GM23248 (cell line): ENCODE data around the gene SYK. TPM values are rescaled to one million over a fixed set of nuclear protein-coding genes. Genes with fewer than 3 reads are reported as not detected.

ENCODE experiments used
- DNase-seq: peaks from one replicate; pipeline ENCODE4 v3.0.0-alpha.2; 2015
- H2AFZ ChIP-seq: fragments of 200-600 bp; sonication (generic); 2 replicates; pipeline ENCODE4 v1.6.1; 2016; ENCODE audit warnings: antibody characterized with exemption
- H3F3A ChIP-seq: fragments of 200-600 bp; sonication (generic); 2 replicates; pipeline ENCODE4 v1.6.1; 2016; ENCODE audit warnings: mild to moderate bottlenecking, antibody characterized with exemption, mixed run types; ENCODE audit not compliant: insufficient read depth
- H3K27ac ChIP-seq: fragments of 200-600 bp; sonication (generic); 2 replicates; pipeline ENCODE4 v1.5.1; 2016; ENCODE audit warnings: mild to moderate bottlenecking
- H3K27me3 ChIP-seq: fragments of 200-600 bp; sonication (generic); replicated peaks from 2 replicates; pipeline ENCODE4 v1.6.1; 2016; ENCODE audit warnings: mild to moderate bottlenecking; ENCODE audit not compliant: insufficient read depth
- H3K36me3 ChIP-seq: fragments of 200-600 bp; sonication (generic); 2 replicates; pipeline ENCODE4 v1.6.1; 2016; ENCODE audit warnings: low read depth, mild to moderate bottlenecking
- H3K4me1 ChIP-seq: fragments of 200-600 bp; sonication (generic); 2 replicates; pipeline ENCODE4 v1.6.1; 2016; ENCODE audit warnings: mild to moderate bottlenecking; ENCODE audit not compliant: insufficient read depth
- H3K4me2 ChIP-seq: fragments of 200-600 bp; sonication (generic); one replicate; pipeline ENCODE4 v1.6.1; 2016; ENCODE audit warnings: mild to moderate bottlenecking; ENCODE audit not compliant: unreplicated experiment
- H3K4me3 ChIP-seq: fragments of 200-600 bp; sonication (generic); 2 replicates; pipeline ENCODE4 v1.5.1; 2016; ENCODE audit warnings: mild to moderate bottlenecking
- H3K79me2 ChIP-seq: fragments of 200-600 bp; sonication (generic); 2 replicates; pipeline ENCODE4 v1.6.1; 2016; ENCODE audit warnings: mild to moderate bottlenecking; ENCODE audit not compliant: insufficient read depth
- H3K9ac ChIP-seq: fragments of 200-600 bp; sonication (generic); 2 replicates; pipeline ENCODE4 v1.6.1; 2016; ENCODE audit warnings: mild to moderate bottlenecking
- H3K9me2 ChIP-seq: fragments of 200-600 bp; sonication (generic); 2 replicates; pipeline ENCODE4 v1.6.1; 2016; ENCODE audit warnings: mixed run types, mild to moderate bottlenecking, moderate library complexity; ENCODE audit not compliant: insufficient read depth
- H3K9me3 ChIP-seq: fragments of 200-600 bp; sonication (generic); one replicate; pipeline ENCODE4 v1.6.1; 2017; ENCODE audit warnings: low read depth
- H4K20me1 ChIP-seq: fragments of 200-600 bp; sonication (generic); 2 replicates; pipeline ENCODE4 v1.6.0; 2016; ENCODE audit not compliant: insufficient read depth
- EZH2 ChIP-seq: fragments of 200-600 bp; sonication (generic); IDR thresholded peaks from 2 replicates; pipeline ENCODE4 v1.6.1; 2018; ENCODE audit warnings: antibody characterized with exemption, mild to moderate bottlenecking; ENCODE audit not compliant: insufficient read depth, poor library complexity, severe bottlenecking
- EZH2phosphoT487 ChIP-seq: fragments of 200-600 bp; sonication (generic); IDR thresholded peaks from 2 replicates; pipeline ENCODE4 v1.6.1; 2018; ENCODE audit warnings: antibody characterized with exemption, moderate library complexity, mild to moderate bottlenecking, low read depth; ENCODE audit not compliant: insufficient read depth
- WGBS, 2 experiments: methylation state at CpG; one replicate each; pipeline ENCODE4 v1.1.6; 2015 to 2017; ENCODE audit warnings: low lambda C conversion rate in 2 of 2, low coverage in 1 of 2; ENCODE audit errors: missing lambda C conversion rate in 2 of 2; 5-methylcytosine and 5-hydroxymethylcytosine counted together
- in situ Hi-C: fragments of 300-500 bp; cut with MboI; formaldehyde crosslinking; loops from 2 replicates; pipeline ENCODE4 v1.15.0; 2020
- polyA plus RNA-seq: library from polyadenylated mRNA; unstranded; fragments of >200 nt; fragmentation: Nextera tagmentation; extraction: Ambion mirVana; gene quantifications from 2 replicates; pipeline ENCODE4 v1.2.1, GENCODE V29; 2016
- total RNA-seq: library from RNA; depleted of rRNA; stranded (reverse); fragments of >200 nt; shearing (Covaris generic); gene quantifications from 2 replicates; pipeline ENCODE4 v1.2.3, GENCODE V29; 2014

The SYK gene
- total and polyA plus RNA-seq, 2 experiments from 2014 or later = not detected

- H3F3A ChIP-seq = no peaks in the 10 kb centered on the region
- no peak overlapping the region for H3K9ac ChIP-seq
- no peak overlapping the region for H3K4me3 ChIP-seq
- in situ Hi-C loops = no loop called here
- no peaks in the 10 kb centered on the region for H3K79me2 ChIP-seq
- no peak overlapping the region for H2AFZ ChIP-seq
- H3K27ac ChIP-seq = no peak overlapping the region
- TF ChIP-seq EZH2 (no peak), EZH2phosphoT487 (no peak)
- DNase-seq = no peak
- no peaks in the 10 kb centered on the region for H3K36me3 ChIP-seq
- H3K9me3 ChIP-seq = no peaks in the 10 kb centered on the region
- no peak overlapping the region for H3K4me2 ChIP-seq
- H3K4me1 ChIP-seq = 0 out of 2 replicates have a peak, but pooled peaks cover 8% of the 10 kb centered on the region
- WGBS, 2 experiments = 31 to 45% methylated on average over 1 of the region's 1 CpG
- peaks cover 3% of the 10 kb centered on the region; the same call in 1 of the 2 replicates for H3K9me2 ChIP-seq
- H4K20me1 ChIP-seq = no peaks in the 10 kb centered on the region
- peaks cover 2% of the 10 kb centered on the region; the same call in 1 of the 2 replicates for H3K27me3 ChIP-seq
Observed at GRCh38 chr9:90940280-90940679, 138.7 kb downstream of the SYK start.

- H3K27me3 ChIP-seq = peaks cover 16% of the 10 kb centered on the region
- no peak overlapping the region for H3K4me2 ChIP-seq
- no peak overlapping the region for H3K9ac ChIP-seq
- WGBS, 2 experiments = 55 to 58% methylated on average over 5 of the region's 5 CpGs
- H3K79me2 ChIP-seq = no peaks in the 10 kb centered on the region
- H3K27ac ChIP-seq = no peak overlapping the region
- H3K4me1 ChIP-seq = 0 out of 2 replicates have a peak, but pooled peaks cover 8% of the 10 kb centered on the region
- H3K9me3 ChIP-seq = no peaks in the 10 kb centered on the region
- TF ChIP-seq EZH2phosphoT487 = no peak
- no peak for TF ChIP-seq EZH2
- peaks cover 3% of the 10 kb centered on the region; the same call in 1 of the 2 replicates for H3K9me2 ChIP-seq
- no peaks in the 10 kb centered on the region for H3F3A ChIP-seq
- DNase-seq = no peak
- H3K36me3 ChIP-seq = no peaks in the 10 kb centered on the region
- H3K4me3 ChIP-seq = no peak overlapping the region
- H2AFZ ChIP-seq = no peak overlapping the region
- no peaks in the 10 kb centered on the region for H4K20me1 ChIP-seq
- in situ Hi-C loops = no loop called here
Observed at GRCh38 chr9:90941661-90942060, 140.0 kb downstream of the SYK start.

GRCh38 chr9:90942555-90942954 lies 140.9 kb downstream of the SYK start:
- Histone ChIP-seq H3K4me2 (no peak overlapping the region), H3K9me2 (peaks cover 3% of the 10 kb centered on the region; the same call in 1 of the 2 replicates), H4K20me1 (no peaks in the 10 kb centered on the region), H3K4me1 (0 out of 2 replicates have a peak, but pooled peaks cover 8% of the 10 kb centered on the region), H3K9ac (no peak overlapping the region), H3K79me2 (no peaks in the 10 kb centered on the region), H3K27me3 (peaks cover 25% of the 10 kb centered on the region), H2AFZ (no peak overlapping the region), H3K9me3 (no peaks in the 10 kb centered on the region), H3F3A (no peaks in the 10 kb centered on the region), H3K36me3 (no peaks in the 10 kb centered on the region), H3K4me3 (no peak overlapping the region), H3K27ac (no peak overlapping the region)
- no peak for DNase-seq
- WGBS, 2 experiments = 56% methylated on average over 7 of the region's 7 CpGs
- in situ Hi-C loops = no loop called here
- TF ChIP-seq EZH2 (no peak), EZH2phosphoT487 (no peak)

- TF ChIP-seq EZH2 (no peak), EZH2phosphoT487 (no peak)
- no peak overlapping the region for H2AFZ ChIP-seq
- H3K79me2 ChIP-seq = no peaks in the 10 kb centered on the region
- H3K36me3 ChIP-seq = no peaks in the 10 kb centered on the region
- DNase-seq = peak; percentile 50
- no peak overlapping the region for H3K4me2 ChIP-seq
- peaks cover 32% of the 10 kb centered on the region for H3K27me3 ChIP-seq
- in situ Hi-C loops = no loop called here
- H4K20me1 ChIP-seq = no peaks in the 10 kb centered on the region
- H3K9me3 ChIP-seq = no peaks in the 10 kb centered on the region
- no peak overlapping the region for H3K27ac ChIP-seq
- 0 out of 2 replicates have a peak, but pooled peaks cover 8% of the 10 kb centered on the region for H3K4me1 ChIP-seq
- H3K4me3 ChIP-seq = no peak overlapping the region
- H3K9ac ChIP-seq = no peak overlapping the region
- no peaks in the 10 kb centered on the region for H3F3A ChIP-seq
- 68 to 71% methylated on average over 7 of the region's 7 CpGs for WGBS, 2 experiments
- peaks cover 3% of the 10 kb centered on the region; the same call in 1 of the 2 replicates for H3K9me2 ChIP-seq
Observed at GRCh38 chr9:90943341-90943740, 141.7 kb downstream of the SYK start.

GRCh38 chr9:90945336-90945735 lies 143.7 kb downstream of the SYK start:
- in situ Hi-C loops = no loop called here
- no peak overlapping the region for H2AFZ ChIP-seq
- H3F3A ChIP-seq = no peaks in the 10 kb centered on the region
- 71 to 79% methylated on average over 2 of the region's 2 CpGs for WGBS, 2 experiments
- no peak overlapping the region for H3K4me2 ChIP-seq
- H3K9ac ChIP-seq = no peak overlapping the region
- 0 out of 2 replicates have a peak, but pooled peaks cover 8% of the 10 kb centered on the region for H3K4me1 ChIP-seq
- no peak overlapping the region for H3K4me3 ChIP-seq
- no peaks in the 10 kb centered on the region for H4K20me1 ChIP-seq
- H3K27me3 ChIP-seq = peaks cover 43% of the 10 kb centered on the region
- H3K79me2 ChIP-seq = no peaks in the 10 kb centered on the region
- no peak for DNase-seq
- H3K27ac ChIP-seq = no peak overlapping the region
- no peaks in the 10 kb centered on the region for H3K36me3 ChIP-seq
- no peak for TF ChIP-seq EZH2phosphoT487
- no peak for TF ChIP-seq EZH2
- H3K9me2 ChIP-seq = peaks cover 3% of the 10 kb centered on the region; the same call in 1 of the 2 replicates
- no peaks in the 10 kb centered on the region for H3K9me3 ChIP-seq
